ENCODE measurements around the gene RSU1.

DNA sequence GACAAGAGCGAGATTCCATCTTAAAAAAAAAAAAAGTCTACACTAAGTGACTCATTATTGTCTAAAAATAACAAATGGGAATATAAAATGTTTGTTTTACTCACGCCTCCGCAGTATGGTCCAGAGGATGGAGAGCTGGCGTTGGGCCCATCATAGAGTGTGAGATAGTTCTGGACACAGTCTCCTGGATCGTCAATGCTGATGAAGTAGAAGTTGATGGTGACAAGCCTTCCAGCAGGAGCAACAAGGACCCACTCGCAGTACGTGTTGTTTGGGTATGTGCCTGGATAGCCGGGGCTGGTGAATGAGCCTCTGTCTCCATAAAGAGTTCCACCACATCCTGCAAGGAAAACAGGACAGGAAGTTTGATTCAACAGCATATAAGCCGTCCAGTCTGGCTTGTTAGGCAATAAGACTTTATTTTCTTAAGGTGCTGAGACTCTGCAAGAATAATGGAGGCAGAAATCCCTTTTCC lies 11.5 kb upstream of the RSU1 start:
- TF ChIP-seq, protein P1, sequence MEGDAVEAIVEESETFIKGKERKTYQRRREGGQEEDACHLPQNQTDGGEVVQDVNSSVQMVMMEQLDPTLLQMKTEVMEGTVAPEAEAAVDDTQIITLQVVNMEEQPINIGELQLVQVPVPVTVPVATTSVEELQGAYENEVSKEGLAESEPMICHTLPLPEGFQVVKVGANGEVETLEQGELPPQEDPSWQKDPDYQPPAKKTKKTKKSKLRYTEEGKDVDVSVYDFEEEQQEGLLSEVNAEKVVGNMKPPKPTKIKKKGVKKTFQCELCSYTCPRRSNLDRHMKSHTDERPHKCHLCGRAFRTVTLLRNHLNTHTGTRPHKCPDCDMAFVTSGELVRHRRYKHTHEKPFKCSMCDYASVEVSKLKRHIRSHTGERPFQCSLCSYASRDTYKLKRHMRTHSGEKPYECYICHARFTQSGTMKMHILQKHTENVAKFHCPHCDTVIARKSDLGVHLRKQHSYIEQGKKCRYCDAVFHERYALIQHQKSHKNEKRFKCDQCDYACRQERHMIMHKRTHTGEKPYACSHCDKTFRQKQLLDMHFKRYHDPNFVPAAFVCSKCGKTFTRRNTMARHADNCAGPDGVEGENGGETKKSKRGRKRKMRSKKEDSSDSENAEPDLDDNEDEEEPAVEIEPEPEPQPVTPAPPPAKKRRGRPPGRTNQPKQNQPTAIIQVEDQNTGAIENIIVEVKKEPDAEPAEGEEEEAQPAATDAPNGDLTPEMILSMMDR (IDR thresholded peaks at IDR 0.05) = no peak
- no peak for TF ChIP-seq POLR2A (IDR thresholded peaks at IDR 0.05)
